HepG2 (cell line): ENCODE measurements around the gene CAMTA1. TPM values are rescaled to one million over a fixed set of nuclear protein-coding genes. Genes with fewer than 3 reads are reported as not detected.

Source experiments
- ATAC-seq: fragments of 200-7000 bp; cut with Tn5 transposase; 3 replicates; pipeline ENCODE4 v1.9.1; 2020; ENCODE audit warnings: mild to moderate bottlenecking, moderate library complexity
- BruUV-seq: library from RNA; stranded (reverse); fragments of 400-500 nt; replicated peaks from 2 replicates; lab custom pipeline; 2021; lab: Mats Ljungman, UMichigan
- CTCF ChIA-PET: fragments of 300-600 bp; formaldehyde crosslinking; extraction: SDS; loops from one replicate; lab custom pipeline; 2021; ENCODE audit warnings: low total read pairs, inconsistent platforms, low intra/inter-chr PET ratio; lab: Yijun Ruan, JAX
- POLR2A ChIA-PET: fragments of 350-600 bp; sonication (Branson Sonifier 250); formaldehyde crosslinking; loops from one replicate; lab custom pipeline; 2020; ENCODE audit warnings: antibody characterized with exemption, inconsistent platforms; lab: Yijun Ruan, JAX
- DNase-seq: peaks from one replicate; pipeline ENCODE4 v3.0.0-alpha.2; 2015; ENCODE audit warnings: low spot score
- FAIRE-seq: peaks from 3 replicates; lab custom pipeline; 2011; peaks lifted over from hg19 to GRCh38; lab: Jason Lieb, UNC
- H2AFZ ChIP-seq: one replicate; pipeline ENCODE4 v1.6.1; 2011; ENCODE audit warnings: low read length, inconsistent platforms
- H3K27ac ChIP-seq: fragments of 300-600 bp; 3 replicates; pipeline ENCODE4 v1.8.0; 2011; ENCODE audit warnings: mixed run types, mild to moderate bottlenecking, mixed read lengths, low read length, inconsistent platforms; ENCODE audit not compliant: insufficient read depth; ENCODE audit errors: extremely low read length
- H3K27me3 ChIP-seq, 2 experiments: fragments of 200-600 bp in 1 of 2; 2 replicates in 1 of 2; 3 replicates in 1 of 2; pipeline versions ENCODE4 v1.6.0 to v1.8.0; 2011; ENCODE audit warnings: low read length in 2 of 2, mild to moderate bottlenecking in 2 of 2, moderate library complexity in 2 of 2, inconsistent platforms in 1 of 2; ENCODE audit not compliant: insufficient read depth in 2 of 2, control insufficient read depth in 1 of 2
- H3K36me3 ChIP-seq, 2 experiments: fragments of 200-600 bp in 1 of 2; replicated peaks in 1 of 2; 2 replicates in 1 of 2; 3 replicates in 1 of 2; pipeline versions ENCODE4 v1.5.1 to v1.8.0; 2011; ENCODE audit warnings: low read length in 2 of 2, inconsistent platforms in 1 of 2; ENCODE audit not compliant: insufficient read depth in 2 of 2, control insufficient read depth in 1 of 2
- H3K4me1 ChIP-seq: 2 replicates; pipeline ENCODE4 v1.5.1; 2012; ENCODE audit warnings: low read length, inconsistent platforms; ENCODE audit not compliant: insufficient read depth
- H3K4me2 ChIP-seq: 2 replicates; pipeline ENCODE4 v1.6.0; 2011; ENCODE audit warnings: low read depth, low read length, inconsistent platforms
- H3K4me3 ChIP-seq, 3 experiments: fragments of 200-600 bp in 1 of 3; sonication (generic), shearing (Covaris generic) in 1 of 3; replicated peaks in 1 of 3; 2 replicates each; pipeline ENCODE4 v1.5.1; 2011 to 2016; ENCODE audit warnings: low read length in 3 of 3, inconsistent platforms in 2 of 3, low read depth in 2 of 3, mild to moderate bottlenecking in 2 of 3, control low read depth in 1 of 3, mixed read lengths in 1 of 3; ENCODE audit not compliant: insufficient read depth in 1 of 3
- H3K79me2 ChIP-seq: one replicate; pipeline ENCODE4 v1.6.1; 2011; ENCODE audit warnings: low read length, inconsistent platforms; ENCODE audit not compliant: insufficient read depth
- H3K9ac ChIP-seq: 2 replicates; pipeline ENCODE4 v1.6.0; 2011; ENCODE audit warnings: mild to moderate bottlenecking, low read depth, low read length, inconsistent platforms; ENCODE audit not compliant: insufficient read depth
- H3K9me3 ChIP-seq: 2 replicates; pipeline ENCODE4 v1.5.1; 2012; ENCODE audit warnings: mild to moderate bottlenecking, low read length
- H4K20me1 ChIP-seq: 2 replicates; pipeline ENCODE4 v1.6.0; 2011; ENCODE audit warnings: inconsistent platforms, mild to moderate bottlenecking, low read length, moderate library complexity; ENCODE audit not compliant: insufficient read depth
- CEBPB ChIP-seq: IDR thresholded peaks from 2 replicates; pipeline ENCODE4 v1.6.1; 2011; ENCODE audit warnings: low read depth, low read length, improper control_type of control experiment, borderline replicate concordance
- DR1 ChIP-seq: sonication (generic); formaldehyde crosslinking; IDR thresholded peaks from 2 replicates; pipeline ENCODE4 v1.8.0; 2021; ENCODE audit warnings: mild to moderate bottlenecking, missing genetic modification reagents, inconsistent platforms
- EED ChIP-seq: sonication (generic); formaldehyde crosslinking; IDR thresholded peaks from 2 replicates; pipeline ENCODE4 v1.5.0; 2020; ENCODE audit warnings: mild to moderate bottlenecking, missing genetic modification reagents
- HNRNPL ChIP-seq: fragments of 200-400 bp; formaldehyde crosslinking; IDR thresholded peaks from 2 replicates; pipeline ENCODE4 v1.6.1; 2017; ENCODE audit warnings: mild to moderate bottlenecking, low read depth, low read length
- MLX ChIP-seq: IDR thresholded peaks from 2 replicates; pipeline ENCODE4 v1.6.1; 2016
- NR2F2 ChIP-seq: IDR thresholded peaks from 2 replicates; pipeline ENCODE4 v1.6.1; 2012; ENCODE audit warnings: low read depth, inconsistent platforms, borderline replicate concordance
- ZMYM3 ChIP-seq: sonication (generic); formaldehyde crosslinking; IDR thresholded peaks from 2 replicates; pipeline ENCODE4 v1.5.1; 2020; ENCODE audit warnings: mild to moderate bottlenecking, missing genetic modification reagents
- ZNF264 ChIP-seq: sonication (generic); formaldehyde crosslinking; IDR thresholded peaks from 2 replicates; pipeline ENCODE4 v1.4.0; 2020; ENCODE audit warnings: missing genetic modification reagents
- ZNF329 ChIP-seq: sonication (generic); formaldehyde crosslinking; IDR thresholded peaks from 2 replicates; pipeline ENCODE4 v1.9.0; 2021; ENCODE audit warnings: low read depth, mild to moderate bottlenecking, missing genetic modification reagents
- ZNF644 ChIP-seq: IDR thresholded peaks from 2 replicates; pipeline ENCODE4 v1.6.1; 2016; ENCODE audit warnings: low read depth
- ZNF672 ChIP-seq: sonication (generic); formaldehyde crosslinking; IDR thresholded peaks from 2 replicates; pipeline ENCODE4 v1.8.1; 2022; ENCODE audit warnings: missing genetic modification reagents
- WGBS: methylation state at CpG from one replicate; pipeline ENCODE4 v1.1.6; 2017; ENCODE audit warnings: low lambda C conversion rate; 5-methylcytosine and 5-hydroxymethylcytosine counted together
- in situ Hi-C: cut with HindIII; loops from 2 replicates; pipeline ENCODE4 v1.10.0; 2017; ENCODE audit warnings: low pct_unique_long_range_greater_than_20kb; ENCODE audit not compliant: extremely low pct_ligation_motif_present
- intact Hi-C: fragments of 100-400 bp; cut with micrococcal nuclease; formaldehyde crosslinking; loops from one replicate; pipeline ENCODE4 v1.10.0; 2022; ENCODE audit not compliant: unreplicated experiment
- polyA plus RNA-seq, 8 experiments: library from polyadenylated mRNA; depleted of rRNA in 3 of 8; stranded (reverse) in 7 of 8; unstranded in 1 of 8; fragments of >200 nt; fragmentation: Illumina TruSeq in 4 of 8; extraction: Trizol in 4 of 8; gene quantifications; 2 replicates each; pipeline versions ENCODE4 v1.2.1 to v1.2.3, GENCODE V29; 2011 to 2016; ENCODE audit warnings: low read depth in 4 of 8, missing spikeins in 1 of 8, mixed read lengths in 1 of 8; ENCODE audit not compliant: insufficient read depth in 1 of 8
- total RNA-seq, 5 experiments: library from RNA; depleted of rRNA; stranded (reverse); fragments of >200 nt; fragmentation: Illumina TruSeq; extraction: Trizol; gene quantifications; 2 replicates each; pipeline ENCODE4 v1.2.3, GENCODE V29; 2016; ENCODE audit warnings: low read depth in 1 of 5
- TF ChIP-seq, protein P1 (sequence below), 2 experiments: sonication (generic) in 1 of 2; formaldehyde crosslinking in 1 of 2; IDR thresholded peaks; 2 replicates each; pipeline versions ENCODE4 v1.4.0 to v1.6.1; 2018 to 2020; ENCODE audit warnings: missing genetic modification reagents in 2 of 2, borderline replicate concordance in 1 of 2, low read depth in 1 of 2, mild to moderate bottlenecking in 1 of 2, missing biosample characterization in 1 of 2

CAMTA1 gene
- total and polyA plus RNA-seq, 2 of the 13 experiments (the other 11 are each of a cell fraction or from before 2014, with no cell fraction given): 25.0 to 36.4 TPM

GRCh38 chr1:7561936-7562728, 776.9 kb downstream of the CAMTA1 start:
- no peaks in the 10 kb centered on the region for H3K4me1 ChIP-seq

More at GRCh38 chr1:7561936-7562728, 776.9 kb downstream of the CAMTA1 start:
- no peaks in the 10 kb centered on the region for H3K9me3 ChIP-seq
- FAIRE-seq (no peak), DNase-seq (no peak), ATAC-seq (no peak)
- POLR2A ChIA-PET: no interaction called here
- in situ Hi-C loops: no loop called here
- H4K20me1 ChIP-seq: no peaks in the 10 kb centered on the region
- no TSS peak for BruUV-seq
- H3K4me3 ChIP-seq: no peak overlapping the region
- no peak overlapping the region for H3K27ac ChIP-seq
- H3K79me2 ChIP-seq: no peaks in the 10 kb centered on the region
- H3K36me3 ChIP-seq: no peaks in the 10 kb centered on the region
- no peak overlapping the region for H3K9ac ChIP-seq
- no peak overlapping the region for H2AFZ ChIP-seq
- H3K4me2 ChIP-seq: no peak overlapping the region
- TF ChIP-seq MLX (CRISPR knock-in tag) (no peak), EED (CRISPR knock-in tag) (no peak), HNRNPL (no peak), DR1 (CRISPR knock-in tag) (no peak), ZNF672 (no peak), ZNF329 (CRISPR knock-in tag) (no peak), ZMYM3 (CRISPR knock-in tag) (no peak), NR2F2 (no peak), ZNF264 (no peak), ZNF644 (CRISPR knock-in tag) (no peak), CEBPB (no peak)
- TF ChIP-seq, protein P1, sequence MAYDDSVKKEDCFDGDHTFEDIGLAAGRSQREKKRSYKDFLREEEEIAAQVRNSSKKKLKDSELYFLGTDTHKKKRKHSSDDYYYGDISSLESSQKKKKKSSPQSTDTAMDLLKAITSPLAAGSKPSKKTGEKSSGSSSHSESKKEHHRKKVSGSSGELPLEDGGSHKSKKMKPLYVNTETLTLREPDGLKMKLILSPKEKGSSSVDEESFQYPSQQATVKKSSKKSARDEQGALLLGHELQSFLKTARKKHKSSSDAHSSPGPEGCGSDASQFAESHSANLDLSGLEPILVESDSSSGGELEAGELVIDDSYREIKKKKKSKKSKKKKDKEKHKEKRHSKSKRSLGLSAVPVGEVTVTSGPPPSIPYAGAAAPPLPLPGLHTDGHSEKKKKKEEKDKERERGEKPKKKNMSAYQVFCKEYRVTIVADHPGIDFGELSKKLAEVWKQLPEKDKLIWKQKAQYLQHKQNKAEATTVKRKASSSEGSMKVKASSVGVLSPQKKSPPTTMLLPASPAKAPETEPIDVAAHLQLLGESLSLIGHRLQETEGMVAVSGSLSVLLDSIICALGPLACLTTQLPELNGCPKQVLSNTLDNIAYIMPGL (CRISPR knock-in tag; IDR thresholded peaks at IDR 0.05; ENCODE audit: borderline replicate concordance in 1 of 2, low read depth in 1 of 2): no peak
- WGBS: 59% methylated on average over 18 of the region's 26 CpGs
- H3K27me3 ChIP-seq: peaks cover 10 to 40% of the 10 kb centered on the region in 2 experiments; a peak in 4 of 5 replicates
- intact Hi-C loops: no loop called here
- CTCF ChIA-PET: no interaction called here
